Renal pelvis (tissue), 4 donors: Measurements from ENCODE around the gene ANKMY1. TPM values are rescaled to one million over a fixed set of nuclear protein-coding genes. Genes with fewer than 3 reads are reported as not detected.

ENCODE experiments used
- DNase-seq: peaks from one replicate; pipeline ENCODE4 v3.0.0-alpha.2; 2013
- polyA plus RNA-seq, 3 donors: library from polyadenylated mRNA; unstranded; fragments of 120-200 nt; gene quantifications; one replicate each; pipeline ENCODE4 v1.2.1, GENCODE V29; 2013; ENCODE audit not compliant: insufficient read length in 3 of 3

ANKMY1 gene
- polyA plus RNA-seq, 3 donors, result 11.7 to 15.6 (median 12.6) TPM

DNA sequence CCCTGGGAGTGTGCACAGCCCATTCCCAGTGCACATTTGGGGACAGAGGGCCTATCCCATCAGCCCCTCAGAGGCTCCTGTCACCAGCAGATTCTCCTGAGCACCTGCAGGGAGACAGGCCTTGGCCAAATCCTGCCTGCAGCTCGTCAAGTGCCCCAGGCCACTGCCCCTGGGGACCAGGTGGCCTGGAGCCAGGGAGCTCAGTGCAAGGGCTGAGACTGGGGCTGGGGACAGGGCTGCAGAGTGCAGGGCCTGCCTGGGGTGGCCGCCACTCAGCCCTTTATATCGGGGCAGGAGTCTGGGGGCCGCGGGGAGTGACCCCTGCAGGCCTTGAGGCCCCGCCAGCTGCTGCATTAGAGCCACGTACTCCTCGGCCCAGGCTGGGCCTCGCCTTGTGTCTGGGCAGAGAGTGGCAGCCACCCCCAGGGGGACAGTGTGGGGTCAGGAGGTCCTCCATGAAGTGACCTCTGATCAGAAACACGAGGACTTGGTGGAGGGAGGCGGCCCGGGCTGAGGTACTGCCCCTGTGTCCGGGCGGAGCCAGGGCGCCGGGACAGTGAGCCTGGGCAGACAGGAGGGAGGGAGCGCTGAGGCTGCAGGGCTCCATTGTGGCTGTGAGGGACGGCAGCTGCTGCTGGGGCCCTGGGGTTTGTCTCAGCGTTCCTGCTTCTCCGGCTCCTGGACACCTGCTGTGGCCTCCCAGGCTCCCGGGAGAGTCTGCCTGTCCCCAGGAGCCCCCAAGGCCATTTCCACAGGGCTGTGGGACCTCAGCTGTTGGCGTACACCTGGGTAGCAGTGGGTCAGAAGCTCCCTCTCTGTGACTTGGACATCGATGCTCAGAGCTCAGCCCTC is 98.2 kb downstream of the ANKMY1 start:
- no peak for DNase-seq

DNA sequence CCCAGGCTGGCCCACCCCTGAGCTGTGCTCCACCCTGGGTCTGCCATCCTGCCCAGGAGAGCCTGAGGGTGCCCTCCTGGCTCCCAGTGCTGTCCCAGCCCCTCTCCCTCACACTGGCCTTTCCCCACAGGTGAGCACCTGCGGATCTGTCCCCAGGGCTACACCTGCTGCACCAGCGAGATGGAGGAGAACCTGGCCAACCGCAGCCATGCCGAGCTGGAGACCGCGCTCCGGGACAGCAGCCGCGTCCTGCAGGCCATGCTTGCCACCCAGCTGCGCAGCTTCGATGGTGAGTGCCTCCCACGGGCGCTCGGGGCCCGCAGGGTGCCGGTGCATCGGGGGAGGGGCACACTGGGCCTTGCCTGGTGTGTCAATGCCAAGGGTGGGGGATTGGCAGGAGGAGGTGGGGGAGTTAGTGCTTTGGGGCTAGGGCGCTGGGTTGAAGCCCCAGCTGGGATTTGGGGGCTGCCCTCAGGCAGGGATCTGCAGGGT is 98.8 kb downstream of the ANKMY1 start:
- DNase-seq, result no peak

- no peak for DNase-seq
Measured at GRCh38 chr2:240458044-240458899, 99.5 kb downstream of the ANKMY1 start.

DNA sequence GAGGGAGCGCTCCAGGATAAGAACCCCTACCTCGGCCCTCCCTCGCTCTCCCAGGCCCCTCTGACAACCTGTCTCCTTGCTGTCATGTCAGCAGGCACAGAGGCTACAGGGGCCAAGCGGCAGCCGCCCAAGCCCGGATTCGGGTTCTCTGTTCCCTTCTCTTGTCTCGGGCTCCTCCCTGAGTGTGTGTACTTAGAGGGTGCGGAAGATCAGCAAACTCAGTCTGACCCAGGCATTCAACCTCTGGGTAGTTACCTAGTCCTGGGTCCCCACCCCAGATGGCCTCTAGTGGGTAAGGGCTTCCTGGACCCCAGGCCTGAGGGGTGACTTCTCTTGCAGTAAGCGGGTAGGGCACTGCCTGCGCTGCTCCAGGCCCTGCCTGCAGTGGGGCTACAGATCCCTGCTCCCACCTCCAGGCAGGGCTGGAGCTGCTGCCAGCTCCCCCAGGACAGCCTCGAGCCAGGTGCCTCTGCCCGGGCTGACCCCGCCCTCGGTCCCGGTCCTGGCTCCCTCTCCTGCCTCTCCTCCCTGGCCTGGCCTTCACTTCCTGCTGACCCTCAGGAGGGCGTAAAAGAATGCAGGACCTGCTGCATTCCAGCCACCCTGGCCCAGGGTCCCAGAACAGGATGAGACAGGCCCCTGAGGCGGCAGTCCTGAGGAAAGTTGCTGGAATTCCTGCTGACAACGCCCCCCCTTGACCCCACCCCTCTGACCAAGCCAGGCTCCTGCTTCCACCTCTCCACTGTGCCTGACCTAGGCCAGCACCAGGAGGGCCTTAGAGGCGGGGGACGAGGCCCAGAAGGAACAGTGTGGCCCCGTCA is 100.4 kb downstream of the ANKMY1 start:
- DNase-seq, result no peak

DNA sequence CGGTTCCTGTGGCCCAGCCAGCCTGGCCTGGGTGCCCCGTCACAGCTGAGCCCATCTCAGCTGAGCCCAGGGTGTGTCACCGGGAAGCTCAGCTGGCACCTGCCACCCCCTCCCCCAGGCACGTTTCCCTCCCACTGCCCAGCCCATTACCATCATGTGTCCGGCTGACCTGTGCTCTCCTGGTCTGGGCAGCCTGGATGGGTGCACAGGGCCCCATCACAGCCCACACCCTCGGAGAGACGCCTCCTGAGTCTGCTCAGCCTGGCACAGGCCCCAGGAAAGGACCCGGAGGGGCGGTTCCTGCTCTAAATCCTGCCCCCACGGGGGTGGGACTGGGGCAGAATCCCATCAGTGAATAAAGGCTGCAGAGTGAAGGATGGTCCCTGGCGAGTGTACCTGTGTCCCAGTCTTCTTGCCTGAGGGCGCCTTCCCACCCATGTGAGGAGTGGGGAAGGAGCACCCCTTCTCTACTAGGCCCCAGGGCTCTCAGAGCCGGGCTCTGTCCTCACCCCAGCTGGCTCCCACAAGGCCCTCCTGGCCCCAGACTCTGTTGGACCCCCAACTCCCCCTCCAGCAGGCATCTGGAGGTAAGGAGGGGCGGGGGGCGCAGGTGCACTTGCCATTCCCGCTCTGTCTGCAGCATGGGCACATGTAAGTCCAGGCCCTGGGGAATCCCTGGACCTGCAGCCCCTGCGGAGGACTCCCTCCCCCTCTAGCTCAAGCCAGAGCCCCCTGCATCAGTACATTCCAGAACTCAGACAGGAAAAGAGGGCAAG is 101.2 kb downstream of the ANKMY1 start:
- DNase-seq, result no peak

- no peak for DNase-seq
Measured at GRCh38 chr2:240455647-240456446, 101.9 kb downstream of the ANKMY1 start.

GRCh38 chr2:240455272-240455646 is 102.5 kb downstream of the ANKMY1 start:
- DNase-seq, result no peak

DNA sequence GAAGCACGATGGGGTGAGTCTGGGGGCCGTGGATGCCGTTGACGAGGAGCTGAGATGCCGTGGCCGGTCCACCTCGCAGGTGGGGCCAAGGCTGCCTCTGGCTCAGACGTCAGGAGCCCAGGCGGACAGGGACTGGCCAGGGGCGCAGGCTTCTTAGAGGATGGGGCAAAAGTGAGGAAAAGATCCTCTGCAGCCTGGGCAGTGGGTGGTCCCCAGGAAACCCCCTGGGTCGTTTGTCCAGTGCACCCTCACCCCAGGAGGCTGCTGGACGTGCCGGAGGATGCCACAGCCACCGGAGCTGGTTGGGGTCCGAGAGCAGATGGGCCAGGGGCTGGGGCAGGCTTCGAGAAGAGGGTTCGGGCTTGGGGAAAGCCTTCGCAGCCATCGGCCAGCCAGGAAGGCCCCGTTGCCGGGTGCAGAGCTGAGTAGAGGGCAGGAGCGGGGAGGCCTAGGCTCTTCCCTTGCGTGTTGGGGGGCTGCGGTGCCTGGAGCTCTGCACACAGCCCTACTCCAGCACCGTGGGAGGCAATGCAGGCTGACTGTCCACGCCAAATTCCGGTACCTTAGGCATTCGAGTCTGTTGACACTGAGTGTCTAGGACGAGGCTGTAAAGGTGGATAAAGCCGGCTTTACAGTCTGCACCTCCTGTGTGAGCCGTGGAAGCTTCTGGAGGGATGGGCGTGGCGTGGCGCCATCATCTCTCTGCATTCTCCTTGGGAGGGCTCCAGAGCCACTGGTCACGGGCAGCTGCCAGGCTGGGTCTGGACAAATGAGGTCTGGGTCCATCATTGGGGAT is 103.5 kb downstream of the ANKMY1 start:
- DNase-seq, result no peak

- DNase-seq, result no peak
Measured at GRCh38 chr2:240453461-240454105, 104.2 kb downstream of the ANKMY1 start.

- DNase-seq, result peak; percentile 60
Measured at GRCh38 chr2:240452462-240453256, 105.1 kb downstream of the ANKMY1 start.

DNA sequence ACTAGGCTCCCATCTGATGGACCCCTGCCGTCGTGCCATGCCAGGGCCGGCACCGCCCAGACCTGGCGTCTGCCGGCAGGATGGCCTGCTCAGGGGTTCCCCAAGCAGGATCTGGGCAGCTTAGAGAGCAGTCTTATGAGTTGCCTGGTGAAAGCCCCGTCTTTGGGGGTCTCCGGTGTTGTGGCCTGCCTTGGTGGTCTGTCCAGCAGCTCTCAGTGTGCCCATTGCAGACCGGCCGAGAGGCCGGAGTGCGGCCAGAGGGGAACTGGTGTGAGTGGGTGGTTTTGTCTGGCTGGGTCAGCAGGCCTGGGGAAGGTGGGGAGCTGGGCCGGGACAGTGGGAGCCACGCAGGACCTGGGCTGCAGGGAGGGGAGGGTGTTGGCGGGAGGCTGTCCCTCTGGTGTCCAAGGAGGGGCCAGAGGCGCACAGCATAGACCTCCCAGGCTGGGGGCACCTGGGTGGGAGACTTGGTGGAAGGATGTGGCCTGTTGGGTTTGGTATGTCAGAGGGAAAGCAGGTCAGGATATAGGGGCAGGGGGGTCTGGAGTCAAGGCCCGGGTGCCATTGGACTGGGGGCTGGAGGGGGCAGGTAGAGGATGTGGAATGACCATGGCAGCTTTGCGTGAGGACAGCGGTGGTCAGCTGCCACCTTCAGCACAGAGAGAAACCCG is 105.9 kb downstream of the ANKMY1 start:
- DNase-seq, result no peak

DNA sequence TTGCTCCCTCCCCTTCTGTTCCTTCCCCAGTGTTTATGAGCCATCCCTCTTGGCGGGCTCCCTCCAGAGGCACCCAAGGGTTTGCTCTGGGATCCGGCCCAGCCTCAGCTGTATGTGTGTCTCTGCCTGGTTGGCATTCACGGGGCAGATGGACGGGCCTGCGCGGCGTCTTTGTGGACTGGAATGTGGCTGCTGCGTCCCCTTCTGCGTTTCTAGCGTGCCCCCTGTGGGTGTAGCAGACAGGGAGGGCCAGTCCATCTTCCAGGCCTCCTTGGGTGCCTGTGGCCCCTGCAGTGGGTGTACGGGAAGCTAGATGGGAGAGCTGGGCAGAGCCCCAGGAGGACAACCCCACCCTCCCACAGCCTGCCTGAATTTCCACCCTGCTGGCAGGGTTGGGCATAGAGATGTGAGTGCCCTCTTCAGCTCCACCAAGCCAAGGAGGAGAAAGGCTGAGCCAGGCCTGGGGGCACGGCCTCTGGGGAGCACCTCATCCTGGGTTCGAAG is 106.6 kb downstream of the ANKMY1 start:
- no peak for DNase-seq

DNA sequence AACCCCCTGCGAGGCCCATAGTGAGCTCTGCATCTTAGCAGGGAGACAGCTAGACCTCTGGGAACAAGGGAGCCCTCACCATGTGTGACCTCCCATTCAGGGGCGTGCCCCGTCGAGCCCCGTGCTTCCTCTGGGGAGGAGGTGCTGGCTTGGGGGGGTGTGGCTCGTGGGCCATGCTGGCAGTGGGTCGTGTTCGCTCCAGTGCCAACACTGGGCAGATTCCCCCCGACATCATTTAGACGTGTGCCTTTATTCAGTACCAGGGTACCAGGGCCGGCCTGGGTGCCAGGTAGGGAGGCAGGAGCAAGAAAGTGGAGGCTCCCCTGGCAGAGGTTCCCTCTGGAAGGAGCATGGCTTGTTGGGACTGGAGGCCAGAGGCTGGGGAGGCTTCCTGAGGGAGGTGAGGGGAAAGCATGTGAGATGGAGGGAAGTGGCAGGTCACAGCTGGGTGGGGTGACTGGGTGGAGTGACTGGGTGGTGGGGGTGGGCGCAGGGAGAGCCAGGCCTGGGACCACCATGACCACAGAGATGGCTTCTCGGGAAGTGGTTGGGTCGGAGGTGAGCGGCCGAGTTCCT is 107.2 kb downstream of the ANKMY1 start:
- no peak for DNase-seq

DNA sequence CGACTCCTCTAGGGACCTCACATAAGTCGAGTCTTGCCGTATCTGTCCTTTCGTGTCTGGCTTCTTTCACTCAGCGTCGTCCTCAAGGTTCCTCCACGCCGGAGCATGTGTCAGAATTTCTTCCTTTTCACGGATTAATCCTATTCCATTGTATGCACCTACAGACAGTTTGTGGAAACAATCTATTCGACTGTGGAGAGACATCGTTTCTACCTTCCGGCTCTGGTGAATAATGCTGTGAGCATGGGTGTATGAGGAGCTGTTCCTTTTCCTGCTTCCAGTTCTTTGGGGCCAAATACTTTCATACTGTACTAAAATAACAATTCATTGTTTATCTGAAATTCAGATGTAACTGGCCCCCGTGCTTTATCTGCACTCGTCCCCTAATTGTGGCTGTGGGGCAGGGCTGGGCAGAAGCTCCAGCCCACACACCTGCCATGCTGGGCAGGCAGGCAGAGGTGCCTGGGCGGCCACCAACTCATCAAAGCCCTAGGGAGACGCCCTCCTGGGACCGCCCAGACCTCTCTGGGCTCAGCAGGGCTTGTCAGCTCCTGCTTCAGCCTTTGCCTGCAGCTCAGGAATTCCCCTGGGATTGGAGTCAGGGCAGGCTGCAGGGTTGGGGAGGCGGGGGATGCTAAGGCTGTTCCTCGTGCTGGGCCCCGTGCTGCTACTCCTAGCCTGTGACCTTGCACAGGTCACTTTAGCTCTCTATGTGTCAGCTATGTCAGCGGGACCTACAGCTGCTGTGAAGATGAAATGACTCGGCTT is 107.8 kb downstream of the ANKMY1 start:
- DNase-seq, result no peak

DNA sequence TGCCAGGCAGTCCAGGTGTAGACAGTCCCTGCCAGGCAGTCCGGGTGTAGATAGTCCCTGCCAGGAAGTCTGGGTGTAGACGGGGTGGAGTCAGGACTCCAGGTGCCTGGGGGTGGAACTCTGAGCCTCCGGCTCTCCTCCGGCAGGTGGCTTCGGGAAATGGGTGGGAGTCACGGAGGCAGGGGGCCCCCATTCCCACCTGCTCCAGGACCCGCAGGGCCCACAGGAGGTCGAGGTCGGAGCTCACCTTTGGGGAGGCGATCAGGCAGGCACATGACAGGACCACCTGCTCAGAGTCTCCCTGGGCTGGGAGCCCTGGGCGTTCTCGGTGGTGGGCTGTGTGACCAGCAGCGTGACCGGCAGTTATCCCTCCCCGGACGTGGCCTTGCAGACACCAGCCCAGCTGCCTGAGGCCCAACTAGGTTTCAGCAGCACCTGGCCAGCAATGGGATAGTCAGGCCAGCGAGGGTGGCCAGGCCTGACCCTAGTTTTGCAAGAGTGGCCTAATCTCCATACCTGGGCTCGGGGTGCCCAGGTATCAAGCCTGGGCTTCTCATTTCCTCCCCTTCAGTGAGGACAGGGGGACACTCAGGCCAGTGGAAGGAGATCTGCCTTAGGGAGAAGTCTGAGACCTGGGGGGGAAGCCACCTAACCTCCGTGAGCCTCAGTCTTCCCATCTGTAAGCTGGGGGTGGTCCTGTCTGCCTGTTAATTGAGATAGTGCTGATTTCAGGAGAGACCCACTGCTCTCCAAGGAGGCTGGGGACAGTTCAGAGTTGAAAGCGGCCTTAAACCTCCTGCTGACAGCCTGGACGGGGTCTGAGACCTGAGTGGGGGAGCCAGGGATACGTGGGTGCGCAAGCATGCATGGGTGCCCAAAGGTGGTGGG is 109.2 kb downstream of the ANKMY1 start:
- DNase-seq, result no peak
